SJSA1 (cell line): Measurements from ENCODE around the gene GID8. TPM values are rescaled to one million over a fixed set of nuclear protein-coding genes. Genes with fewer than 3 reads are reported as not detected.

Experiments
- DNase-seq, 2 experiments: peaks; one replicate each; pipeline ENCODE4 v3.0.0-alpha.2; 2015 to 2020; ENCODE audit warnings: low spot score in 2 of 2, low read depth in 1 of 2
- H3K27ac ChIP-seq: fragments of 250-450 bp; sonication (Bioruptor Pico); 2 replicates; pipeline ENCODE4 v1.5.1; 2020; ENCODE audit warnings: mild to moderate bottlenecking, moderate library complexity
- H3K27me3 ChIP-seq: fragments of 250-450 bp; sonication (Bioruptor Pico); replicated peaks from 2 replicates; pipeline ENCODE4 v1.5.1; 2020; ENCODE audit warnings: mild to moderate bottlenecking, moderate library complexity
- H3K36me3 ChIP-seq: fragments of 250-450 bp; sonication (Bioruptor Pico); 2 replicates; pipeline ENCODE4 v1.5.1; 2020; ENCODE audit warnings: mild to moderate bottlenecking
- H3K4me1 ChIP-seq: fragments of 250-450 bp; sonication (Bioruptor Pico); replicated peaks from 2 replicates; pipeline ENCODE4 v1.6.1; 2021; ENCODE audit warnings: mild to moderate bottlenecking
- H3K4me3 ChIP-seq: fragments of 250-450 bp; sonication (Bioruptor Pico); 2 replicates; pipeline ENCODE4 v1.5.1; 2020; ENCODE audit warnings: mild to moderate bottlenecking
- H3K9me3 ChIP-seq: fragments of 250-450 bp; sonication (Bioruptor Pico); replicated peaks from 2 replicates; pipeline ENCODE4 v1.5.1; 2020; ENCODE audit warnings: mild to moderate bottlenecking
- total RNA-seq: library from RNA; depleted of rRNA; stranded (reverse); fragments of >200 nt; shearing (Covaris generic); gene quantifications from 2 replicates; pipeline ENCODE4 v1.2.3, GENCODE V29; 2014

The GID8 gene
- total RNA-seq, 1 experiment from 2014 or later = 20.7 TPM

GRCh38 chr20:62908971-62909791, 28.8 kb upstream of the GID8 start:
- Histone ChIP-seq H3K9me3 (no peaks in the 10 kb centered on the region), H3K27ac (no peak overlapping the region), H3K4me1 (peaks cover 5% of the 10 kb centered on the region), H3K4me3 (no peak overlapping the region), H3K36me3 (peaks cover 91% of the 10 kb centered on the region), H3K27me3 (no peaks in the 10 kb centered on the region)
- no peak for DNase-seq

GRCh38 chr20:62910217-62910766, 27.7 kb upstream of the GID8 start:
- no peaks in the 10 kb centered on the region for H3K9me3 ChIP-seq
- no peaks in the 10 kb centered on the region for H3K27me3 ChIP-seq
- peaks cover 82% of the 10 kb centered on the region for H3K36me3 ChIP-seq
- no peak overlapping the region for H3K4me3 ChIP-seq
- no peak overlapping the region for H3K27ac ChIP-seq
- peaks cover 10% of the 10 kb centered on the region; the same call in 1 of the 2 replicates for H3K4me1 ChIP-seq
- DNase-seq = no peak

DNA sequence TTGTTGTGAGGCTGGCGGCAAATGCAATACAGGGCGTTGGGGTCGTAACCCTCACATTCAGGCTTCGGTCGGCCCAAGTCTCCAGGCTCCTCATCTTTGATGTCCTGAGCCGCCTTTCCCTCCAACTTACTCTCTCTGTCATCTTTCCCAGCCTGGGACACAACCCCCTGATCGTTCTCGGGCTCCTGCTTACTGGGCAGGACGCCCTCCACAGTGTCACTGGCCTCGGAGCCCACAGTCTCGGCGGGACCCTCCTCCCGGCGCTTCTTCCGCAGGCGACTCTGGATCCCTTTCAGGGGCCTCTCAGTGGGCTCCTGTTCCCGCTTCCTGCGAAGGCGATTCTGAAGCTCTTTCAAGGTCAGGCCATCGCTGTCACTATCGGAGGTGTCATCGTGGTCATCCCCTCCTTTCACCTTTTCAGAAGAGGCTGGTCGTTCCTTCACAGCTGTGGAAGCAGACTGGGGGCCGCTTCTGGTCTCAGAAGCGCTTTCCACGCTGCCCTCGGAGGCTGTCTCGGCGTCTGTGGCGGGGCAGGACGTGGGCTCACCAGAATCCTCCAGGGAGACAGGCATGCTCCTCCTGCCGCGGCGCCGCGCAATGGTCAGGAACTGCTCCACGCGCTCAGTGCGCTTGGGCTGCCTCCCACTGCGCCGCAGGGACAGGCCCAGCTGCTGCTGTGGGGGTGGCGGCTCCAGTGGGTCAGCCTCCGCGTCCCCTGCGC, 27.0 kb upstream of the GID8 start:
- Histone ChIP-seq H3K4me1 (peaks cover 10% of the 10 kb centered on the region; the same call in 1 of the 2 replicates), H3K36me3 (peaks cover 75% of the 10 kb centered on the region), H3K9me3 (no peaks in the 10 kb centered on the region), H3K27me3 (no peaks in the 10 kb centered on the region), H3K4me3 (no peak overlapping the region), H3K27ac (no peak overlapping the region)
- DNase-seq = no peak

GRCh38 chr20:62911701-62912280, 26.2 kb upstream of the GID8 start:
- H3K4me1 ChIP-seq = peaks cover 10% of the 10 kb centered on the region; the same call in 1 of the 2 replicates
- H3K36me3 ChIP-seq = peaks cover 69% of the 10 kb centered on the region
- no peak overlapping the region for H3K27ac ChIP-seq
- no peaks in the 10 kb centered on the region for H3K9me3 ChIP-seq
- H3K27me3 ChIP-seq = no peaks in the 10 kb centered on the region
- DNase-seq = no peak
- H3K4me3 ChIP-seq = no peak overlapping the region

DNA sequence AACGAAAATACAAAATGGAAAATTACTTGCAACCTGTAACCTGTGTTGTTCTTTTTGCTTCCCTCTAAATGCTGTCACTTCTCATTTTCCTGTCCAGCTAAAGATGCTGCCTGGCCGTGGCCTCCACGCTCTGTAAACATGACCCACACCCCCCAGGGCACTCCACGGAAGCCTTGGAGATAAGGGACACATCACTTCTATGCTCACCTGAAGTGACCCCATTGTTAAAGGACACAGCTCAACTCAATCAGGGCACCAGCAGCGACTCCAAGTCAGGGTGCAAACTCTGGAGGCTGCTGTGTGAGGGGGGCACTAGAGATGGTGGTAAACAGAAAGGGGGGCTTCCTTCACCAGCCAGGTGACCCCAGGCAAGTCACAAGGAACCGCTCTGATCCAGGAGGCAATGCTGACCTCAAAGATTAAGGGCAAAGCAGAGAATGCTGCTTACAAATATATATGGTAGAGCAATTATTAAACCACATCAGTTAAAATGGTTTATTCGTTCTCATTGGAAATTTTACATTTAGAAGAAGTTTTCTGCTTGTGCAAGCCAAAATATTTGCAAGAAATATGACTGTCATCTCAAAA, 24.8 kb upstream of the GID8 start:
- H3K9me3 ChIP-seq = no peaks in the 10 kb centered on the region
- H3K4me1 ChIP-seq = 0 out of 2 replicates have a peak, but pooled peaks cover 5% of the 10 kb centered on the region
- no peak for DNase-seq
- H3K36me3 ChIP-seq = peaks cover 55% of the 10 kb centered on the region
- H3K4me3 ChIP-seq = no peak overlapping the region
- no peaks in the 10 kb centered on the region for H3K27me3 ChIP-seq
- H3K27ac ChIP-seq = no peak overlapping the region

DNA sequence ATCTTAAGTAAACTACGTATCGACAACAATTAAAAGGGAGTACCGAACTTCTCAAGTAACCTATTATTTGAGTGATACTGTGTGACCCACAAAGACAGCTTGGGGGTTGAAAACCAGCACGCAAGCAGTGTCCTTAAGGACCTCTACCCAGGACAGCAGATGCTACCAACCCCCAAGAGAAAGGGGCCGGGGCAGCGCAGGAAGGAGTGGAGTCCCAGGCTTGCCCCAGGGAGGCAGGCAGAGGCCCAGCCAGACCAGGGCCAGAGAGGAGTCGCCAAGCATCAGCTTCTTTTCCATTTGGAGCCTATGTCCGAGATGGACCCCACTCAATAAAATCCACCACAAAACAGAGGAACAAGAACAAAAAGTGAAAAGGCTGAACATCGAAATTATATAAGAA, 23.5 kb upstream of the GID8 start:
- Histone ChIP-seq H3K36me3 (peaks cover 42% of the 10 kb centered on the region), H3K4me3 (no peak overlapping the region), H3K4me1 (0 out of 2 replicates have a peak, but pooled peaks cover 5% of the 10 kb centered on the region), H3K9me3 (no peaks in the 10 kb centered on the region), H3K27me3 (no peaks in the 10 kb centered on the region), H3K27ac (peak overlapping the region; percentile 17)
- DNase-seq = no peak

GRCh38 chr20:62914970-62915457, 22.9 kb upstream of the GID8 start:
- DNase-seq = peak in 1 of 2 experiments; percentile 27
- Histone ChIP-seq H3K9me3 (no peaks in the 10 kb centered on the region), H3K27me3 (no peaks in the 10 kb centered on the region), H3K36me3 (peaks cover 37% of the 10 kb centered on the region), H3K27ac (peak overlapping the region; percentile 17), H3K4me3 (no peak overlapping the region), H3K4me1 (0 out of 2 replicates have a peak, but pooled peaks cover 5% of the 10 kb centered on the region)

DNA sequence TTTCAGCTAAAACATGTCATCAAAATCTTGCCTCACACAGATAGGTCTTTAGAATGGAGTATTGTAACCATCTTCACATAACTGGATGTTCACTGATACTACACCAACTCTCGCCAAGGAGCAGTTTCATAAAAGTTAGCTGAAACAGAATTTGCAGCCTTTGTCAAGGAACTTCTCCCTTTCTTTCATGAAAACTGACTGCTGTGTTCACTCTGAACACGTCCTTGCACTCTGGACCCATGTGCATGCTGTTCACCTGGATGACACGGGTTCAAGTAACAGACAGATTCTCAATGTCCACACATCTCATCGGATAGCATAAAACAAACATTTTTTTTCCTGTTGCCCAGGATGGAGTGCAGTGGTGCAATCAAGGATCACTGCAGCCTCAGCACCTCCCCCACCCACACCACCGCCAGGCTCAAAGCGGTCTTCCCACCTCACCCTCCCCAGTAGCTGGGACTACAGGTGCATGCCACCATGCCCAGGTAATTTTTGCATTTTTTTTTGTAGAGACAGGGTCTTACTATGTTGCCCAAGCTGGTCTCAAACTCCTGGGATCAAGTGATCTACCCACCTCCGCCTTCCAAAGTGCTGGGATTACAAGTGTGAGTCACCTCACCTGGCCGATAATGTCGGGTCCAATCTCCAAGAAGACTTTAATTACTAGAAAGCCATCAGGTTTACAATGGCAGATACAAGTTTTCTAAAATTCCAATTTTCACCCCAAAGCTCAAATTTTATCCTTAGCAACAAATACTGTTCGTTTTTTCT, 21.1 kb upstream of the GID8 start:
- no peaks in the 10 kb centered on the region for H3K9me3 ChIP-seq
- no peak overlapping the region for H3K4me3 ChIP-seq
- peaks cover 22% of the 10 kb centered on the region for H3K36me3 ChIP-seq
- H3K27me3 ChIP-seq = no peaks in the 10 kb centered on the region
- no peak overlapping the region for H3K27ac ChIP-seq
- peaks cover 10% of the 10 kb centered on the region; the same call in 1 of the 2 replicates for H3K4me1 ChIP-seq
- no peak for DNase-seq

DNA sequence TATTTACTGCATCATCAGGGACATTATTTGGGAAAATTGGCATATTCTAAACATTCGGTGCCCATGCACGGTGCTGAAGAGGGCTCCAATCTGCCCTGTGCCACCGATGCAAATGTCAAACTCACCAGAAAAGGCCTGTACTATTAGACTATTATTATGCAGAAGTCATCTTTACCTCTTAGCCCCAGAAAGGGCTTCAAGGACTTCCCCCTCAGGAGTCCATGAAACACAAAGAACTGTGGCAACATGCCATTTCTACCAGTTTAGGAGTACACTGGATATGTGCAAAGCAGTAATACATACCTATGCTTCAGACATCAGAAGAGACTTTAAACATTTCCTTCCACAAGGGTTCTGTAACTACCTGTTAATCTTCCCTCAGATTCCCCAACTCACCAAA, 20.2 kb upstream of the GID8 start:
- DNase-seq = no peak
- peaks cover 11% of the 10 kb centered on the region for H3K4me1 ChIP-seq
- H3K27me3 ChIP-seq = no peaks in the 10 kb centered on the region
- H3K36me3 ChIP-seq = peaks cover 14% of the 10 kb centered on the region
- no peak overlapping the region for H3K27ac ChIP-seq
- H3K9me3 ChIP-seq = no peaks in the 10 kb centered on the region
- H3K4me3 ChIP-seq = no peak overlapping the region

DNA sequence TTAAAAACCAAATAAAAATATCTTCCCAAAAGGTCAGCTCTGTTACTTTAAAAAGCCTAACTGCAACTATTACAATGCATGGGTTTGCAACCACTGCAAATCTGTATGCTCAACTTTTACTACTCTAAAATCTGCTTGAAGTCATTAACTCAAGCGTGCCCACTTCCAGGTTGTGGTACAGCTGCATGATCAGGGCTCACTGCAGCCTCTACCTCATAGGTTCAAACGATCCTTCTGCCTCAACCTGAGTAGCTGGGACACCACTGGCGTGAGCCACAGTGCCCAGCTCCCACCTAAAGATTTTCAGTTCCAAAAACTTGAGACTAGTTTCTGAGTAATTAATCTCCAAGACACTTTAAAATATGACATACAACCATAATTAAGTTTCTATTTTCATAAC, 19.8 kb upstream of the GID8 start:
- Histone ChIP-seq H3K9me3 (no peaks in the 10 kb centered on the region), H3K27ac (no peak overlapping the region), H3K4me3 (no peak overlapping the region), H3K36me3 (peaks cover 10% of the 10 kb centered on the region), H3K27me3 (no peaks in the 10 kb centered on the region), H3K4me1 (peaks cover 15% of the 10 kb centered on the region)
- DNase-seq = no peak

DNA sequence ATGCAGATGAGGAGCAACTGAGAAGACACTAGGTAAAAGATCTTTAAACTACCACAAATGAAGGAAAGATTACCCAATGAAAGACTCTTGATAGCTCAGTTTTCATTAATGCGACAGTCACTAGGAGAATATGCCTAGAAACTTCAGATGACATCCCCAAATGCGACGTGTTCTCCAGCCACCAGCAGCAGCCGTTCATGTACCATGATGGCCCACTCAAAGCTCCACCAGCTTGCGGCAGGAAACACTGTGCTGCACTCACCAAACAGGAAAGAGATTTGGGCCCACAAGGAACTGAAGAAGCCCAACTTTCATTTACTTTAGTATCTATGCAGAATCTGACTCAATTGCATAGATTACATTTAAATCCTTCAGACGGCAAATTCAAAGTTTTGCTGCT, 19.1 kb upstream of the GID8 start:
- no peak overlapping the region for H3K27ac ChIP-seq
- H3K9me3 ChIP-seq = no peaks in the 10 kb centered on the region
- no peaks in the 10 kb centered on the region for H3K27me3 ChIP-seq
- H3K4me3 ChIP-seq = no peak overlapping the region
- peaks cover 7% of the 10 kb centered on the region for H3K36me3 ChIP-seq
- no peak for DNase-seq
- peaks cover 22% of the 10 kb centered on the region for H3K4me1 ChIP-seq

GRCh38 chr20:62920039-62920645, 17.8 kb upstream of the GID8 start:
- Histone ChIP-seq H3K9me3 (no peaks in the 10 kb centered on the region), H3K4me3 (no peak overlapping the region), H3K27me3 (no peaks in the 10 kb centered on the region), H3K27ac (no peak overlapping the region), H3K4me1 (peaks cover 32% of the 10 kb centered on the region), H3K36me3 (peaks cover 7% of the 10 kb centered on the region)
- DNase-seq = no peak
